WI38 (cell line): ENCODE results near the gene CDK19.
"Not testable (repeated sequence)": the region's sequence is repeated elsewhere in the genome, so short reads cannot be mapped to it uniquely, and the experiment has no call there.

Experiments
- H3K4me3 ChIP-seq: 2 replicates; pipeline ENCODE4 v1.5.1; 2011; ENCODE audit warnings: low read depth, mild to moderate bottlenecking, control low read depth, low read length
- CTCF ChIP-seq: IDR thresholded peaks from 2 replicates; pipeline ENCODE4 v1.5.1; 2012; ENCODE audit warnings: low read depth, mild to moderate bottlenecking, control low read depth, low read length

The CDK19 gene

GRCh38 chr6:110813338-110814101 lies 1.7 kb downstream of the CDK19 start:
- no peak for TF ChIP-seq CTCF
- peak overlapping the region; percentile 86 for H3K4me3 ChIP-seq

- H3K4me3 ChIP-seq = no peak overlapping the region
- TF ChIP-seq CTCF = no peak
Measured at GRCh38 chr6:110812719-110813118, 2.5 kb downstream of the CDK19 start.

GRCh38 chr6:110810896-110811586 lies 4.2 kb downstream of the CDK19 start:
- no peak for TF ChIP-seq CTCF
- no peak overlapping the region for H3K4me3 ChIP-seq

- no peak overlapping the region for H3K4me3 ChIP-seq
- TF ChIP-seq CTCF = no peak
Measured at GRCh38 chr6:110809792-110810191, 5.5 kb downstream of the CDK19 start.

GRCh38 chr6:110802175-110802574 lies 13.1 kb downstream of the CDK19 start:
- not testable (repeated sequence) for H3K4me3 ChIP-seq

GRCh38 chr6:110800839-110801196 lies 14.5 kb downstream of the CDK19 start:
- H3K4me3 ChIP-seq = no peak overlapping the region
- TF ChIP-seq CTCF = no peak

GRCh38 chr6:110800196-110800838 lies 15.0 kb downstream of the CDK19 start:
- H3K4me3 ChIP-seq = no peak overlapping the region
- TF ChIP-seq CTCF = no peak
